ENCODE measurements around the gene CCND2.

The CCND2 gene

GRCh38 chr12:4273652-4274395, at the start of gene CCND2 (continued):
- TF ChIP-seq, protein P1, sequence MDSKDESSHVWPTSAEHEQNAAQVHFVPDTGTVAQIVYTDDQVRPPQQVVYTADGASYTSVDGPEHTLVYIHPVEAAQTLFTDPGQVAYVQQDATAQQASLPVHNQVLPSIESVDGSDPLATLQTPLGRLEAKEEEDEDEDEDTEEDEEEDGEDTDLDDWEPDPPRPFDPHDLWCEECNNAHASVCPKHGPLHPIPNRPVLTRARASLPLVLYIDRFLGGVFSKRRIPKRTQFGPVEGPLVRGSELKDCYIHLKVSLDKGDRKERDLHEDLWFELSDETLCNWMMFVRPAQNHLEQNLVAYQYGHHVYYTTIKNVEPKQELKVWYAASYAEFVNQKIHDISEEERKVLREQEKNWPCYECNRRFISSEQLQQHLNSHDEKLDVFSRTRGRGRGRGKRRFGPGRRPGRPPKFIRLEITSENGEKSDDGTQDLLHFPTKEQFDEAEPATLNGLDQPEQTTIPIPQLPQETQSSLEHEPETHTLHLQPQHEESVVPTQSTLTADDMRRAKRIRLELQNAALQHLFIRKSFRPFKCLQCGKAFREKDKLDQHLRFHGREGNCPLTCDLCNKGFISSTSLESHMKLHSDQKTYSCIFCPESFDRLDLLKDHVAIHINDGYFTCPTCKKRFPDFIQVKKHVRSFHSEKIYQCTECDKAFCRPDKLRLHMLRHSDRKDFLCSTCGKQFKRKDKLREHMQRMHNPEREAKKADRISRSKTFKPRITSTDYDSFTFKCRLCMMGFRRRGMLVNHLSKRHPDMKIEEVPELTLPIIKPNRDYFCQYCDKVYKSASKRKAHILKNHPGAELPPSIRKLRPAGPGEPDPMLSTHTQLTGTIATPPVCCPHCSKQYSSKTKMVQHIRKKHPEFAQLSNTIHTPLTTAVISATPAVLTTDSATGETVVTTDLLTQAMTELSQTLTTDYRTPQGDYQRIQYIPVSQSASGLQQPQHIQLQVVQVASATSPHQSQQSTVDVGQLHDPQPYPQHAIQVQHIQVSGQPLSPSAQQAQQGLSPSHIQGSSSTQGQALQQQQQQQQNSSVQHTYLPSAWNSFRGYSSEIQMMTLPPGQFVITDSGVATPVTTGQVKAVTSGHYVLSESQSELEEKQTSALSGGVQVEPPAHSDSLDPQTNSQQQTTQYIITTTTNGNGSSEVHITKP (tag by site-specific recombination; IDR thresholded peaks at IDR 0.05): peak; percentile 89
- TF ChIP-seq ZNF350 (tag by site-specific recombination; IDR thresholded peaks at IDR 0.05) (no peak), SP7 (tag by site-specific recombination; IDR thresholded peaks at IDR 0.05) (0 out of 2 replicates have a peak, but pooled peaks have one; percentile 55), ZNF221 (tag by site-specific recombination; IDR thresholded peaks at IDR 0.05; ENCODE audit: borderline replicate concordance) (no peak), ZSCAN30 (tag by site-specific recombination; IDR thresholded peaks at IDR 0.05) (peak; percentile 6; the same call in 1 of the 2 replicates), ZNF629 (tag by site-specific recombination; IDR thresholded peaks at IDR 0.05) (peak; percentile 89), ZNF692 (tag by site-specific recombination; IDR thresholded peaks at IDR 0.05) (peak; percentile 81), ZNF324 (tag by site-specific recombination; IDR thresholded peaks at IDR 0.05) (peak; percentile 63), OSR2 (tag by site-specific recombination; IDR thresholded peaks at IDR 0.05) (peak; percentile 36; the same call in 1 of the 2 replicates), ZEB2 (tag by site-specific recombination; IDR thresholded peaks at IDR 0.05) (peak; percentile 93), ZNF580 (tag by site-specific recombination; IDR thresholded peaks at IDR 0.05) (peak; percentile 15; the same call in 1 of the 2 replicates), PRDM1 (tag by site-specific recombination; IDR thresholded peaks at IDR 0.05) (peak; percentile 97), EGR2 (tag by site-specific recombination; IDR thresholded peaks at IDR 0.05; ENCODE audit: low read depth) (0 out of 2 replicates have a peak, but pooled peaks have one; percentile 34), ZNF433 (tag by site-specific recombination; IDR thresholded peaks at IDR 0.05; ENCODE audit: low read depth) (no peak), ZBTB20 (tag by site-specific recombination; IDR thresholded peaks at IDR 0.05) (peak; percentile 21; the same call in 1 of the 2 replicates), ZNF48 (tag by site-specific recombination; IDR thresholded peaks at IDR 0.05) (no peak), PATZ1 (tag by site-specific recombination; IDR thresholded peaks at IDR 0.05) (peak; percentile 100), ZFP69B (tag by site-specific recombination; IDR thresholded peaks at IDR 0.05) (peak; percentile 77), PRDM2 (tag by site-specific recombination; IDR thresholded peaks at IDR 0.05; ENCODE audit: borderline replicate concordance) (0 out of 2 replicates have a peak, but pooled peaks have one; percentile 63)
- TF ChIP-seq, protein P2, sequence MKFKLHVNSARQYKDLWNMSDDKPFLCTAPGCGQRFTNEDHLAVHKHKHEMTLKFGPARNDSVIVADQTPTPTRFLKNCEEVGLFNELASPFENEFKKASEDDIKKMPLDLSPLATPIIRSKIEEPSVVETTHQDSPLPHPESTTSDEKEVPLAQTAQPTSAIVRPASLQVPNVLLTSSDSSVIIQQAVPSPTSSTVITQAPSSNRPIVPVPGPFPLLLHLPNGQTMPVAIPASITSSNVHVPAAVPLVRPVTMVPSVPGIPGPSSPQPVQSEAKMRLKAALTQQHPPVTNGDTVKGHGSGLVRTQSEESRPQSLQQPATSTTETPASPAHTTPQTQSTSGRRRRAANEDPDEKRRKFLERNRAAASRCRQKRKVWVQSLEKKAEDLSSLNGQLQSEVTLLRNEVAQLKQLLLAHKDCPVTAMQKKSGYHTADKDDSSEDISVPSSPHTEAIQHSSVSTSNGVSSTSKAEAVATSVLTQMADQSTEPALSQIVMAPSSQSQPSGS (tag by site-specific recombination; IDR thresholded peaks at IDR 0.05; ENCODE audit: low read depth): peak; percentile 81
- TF ChIP-seq, protein P3, sequence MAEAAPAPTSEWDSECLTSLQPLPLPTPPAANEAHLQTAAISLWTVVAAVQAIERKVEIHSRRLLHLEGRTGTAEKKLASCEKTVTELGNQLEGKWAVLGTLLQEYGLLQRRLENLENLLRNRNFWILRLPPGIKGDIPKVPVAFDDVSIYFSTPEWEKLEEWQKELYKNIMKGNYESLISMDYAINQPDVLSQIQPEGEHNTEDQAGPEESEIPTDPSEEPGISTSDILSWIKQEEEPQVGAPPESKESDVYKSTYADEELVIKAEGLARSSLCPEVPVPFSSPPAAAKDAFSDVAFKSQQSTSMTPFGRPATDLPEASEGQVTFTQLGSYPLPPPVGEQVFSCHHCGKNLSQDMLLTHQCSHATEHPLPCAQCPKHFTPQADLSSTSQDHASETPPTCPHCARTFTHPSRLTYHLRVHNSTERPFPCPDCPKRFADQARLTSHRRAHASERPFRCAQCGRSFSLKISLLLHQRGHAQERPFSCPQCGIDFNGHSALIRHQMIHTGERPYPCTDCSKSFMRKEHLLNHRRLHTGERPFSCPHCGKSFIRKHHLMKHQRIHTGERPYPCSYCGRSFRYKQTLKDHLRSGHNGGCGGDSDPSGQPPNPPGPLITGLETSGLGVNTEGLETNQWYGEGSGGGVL (tag by site-specific recombination; IDR thresholded peaks at IDR 0.05): peak; percentile 100

Measured in HEK293 (cell line).